IPS-11a (cell line): ENCODE measurements around the gene TMEM198.

Experiments
- H3K4me3 ChIP-seq: one replicate; pipeline ENCODE4 v1.5.1; 2013; ENCODE audit warnings: low read depth, low read length, control low read depth

Gene TMEM198

GRCh38 chr2:219543596-219544358 lies at the start of gene TMEM198, which contains the start of gene CHPF:
Gene TMEM198, plus strand, starts transcription at chr2:219544028. Its CDS starts 700 bp downstream, at chr2:219544728.
Gene CHPF, minus strand, starts transcription at chr2:219543809. Its CDS starts 271 bp downstream, at chr2:219543538.
- H3K4me3 ChIP-seq, result peak within 1 kb of the TSS; percentile 77

DNA sequence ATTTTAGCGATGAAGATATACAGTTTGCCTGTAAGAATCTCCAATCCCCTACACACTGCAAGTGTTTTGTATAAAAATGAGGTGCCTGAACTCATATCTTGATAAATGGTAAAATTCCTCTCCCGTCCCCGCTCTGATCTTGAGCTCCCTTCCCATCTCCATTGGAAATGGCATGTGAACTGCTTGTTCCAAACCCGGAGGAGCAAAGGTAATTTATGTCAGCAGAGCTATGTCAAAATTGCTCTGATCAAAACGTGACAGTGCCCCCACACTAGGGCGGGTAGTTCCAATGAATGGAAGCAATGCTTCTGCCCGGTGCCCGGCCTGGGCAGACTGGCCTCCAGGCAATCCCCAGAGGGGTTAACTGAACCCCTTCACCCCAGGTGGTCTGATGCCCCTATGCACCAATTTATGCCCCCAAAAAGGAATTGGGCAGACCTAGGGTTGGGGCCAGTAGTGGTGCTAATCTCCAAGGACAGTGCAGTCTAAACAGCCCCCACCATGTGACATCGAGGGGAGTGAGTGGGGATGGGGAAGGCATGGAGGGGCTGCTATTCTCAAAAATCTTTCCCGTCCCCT lies 48.8 kb upstream of the TMEM198 start:
- H3K4me3 ChIP-seq, result no peak overlapping the region

GRCh38 chr2:219495531-219496122 lies 48.2 kb upstream of the TMEM198 start:
- H3K4me3 ChIP-seq, result no peak overlapping the region

DNA sequence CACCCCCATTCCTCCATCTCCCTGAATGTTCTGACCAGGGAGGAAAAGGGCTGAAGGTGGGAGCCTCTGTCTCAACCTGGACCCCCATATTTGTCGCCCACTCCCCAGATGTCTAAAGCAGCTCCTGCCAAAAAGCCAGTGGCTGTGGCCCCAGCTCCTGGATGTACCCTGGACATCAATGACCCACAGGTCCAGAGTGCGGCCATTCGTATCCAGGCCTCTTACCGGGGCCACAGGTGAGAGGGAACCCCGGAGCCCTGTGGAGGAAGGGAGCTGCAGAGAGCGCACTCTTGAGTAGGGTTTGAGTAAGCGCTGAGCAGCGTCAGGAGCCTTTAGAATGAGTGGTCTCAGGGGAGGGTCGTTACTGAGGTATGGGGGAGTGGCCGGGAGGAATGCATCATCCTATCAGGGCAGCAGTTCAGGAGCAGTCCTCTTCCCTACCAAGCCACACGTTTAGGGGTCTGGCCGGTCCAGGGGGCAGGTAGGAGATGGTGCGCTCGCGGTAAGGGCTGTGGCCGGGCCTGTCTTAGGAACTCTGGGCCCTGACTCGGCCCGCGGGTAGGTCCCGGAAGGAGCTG lies 47.5 kb upstream of the TMEM198 start:
- no peak overlapping the region for H3K4me3 ChIP-seq

DNA sequence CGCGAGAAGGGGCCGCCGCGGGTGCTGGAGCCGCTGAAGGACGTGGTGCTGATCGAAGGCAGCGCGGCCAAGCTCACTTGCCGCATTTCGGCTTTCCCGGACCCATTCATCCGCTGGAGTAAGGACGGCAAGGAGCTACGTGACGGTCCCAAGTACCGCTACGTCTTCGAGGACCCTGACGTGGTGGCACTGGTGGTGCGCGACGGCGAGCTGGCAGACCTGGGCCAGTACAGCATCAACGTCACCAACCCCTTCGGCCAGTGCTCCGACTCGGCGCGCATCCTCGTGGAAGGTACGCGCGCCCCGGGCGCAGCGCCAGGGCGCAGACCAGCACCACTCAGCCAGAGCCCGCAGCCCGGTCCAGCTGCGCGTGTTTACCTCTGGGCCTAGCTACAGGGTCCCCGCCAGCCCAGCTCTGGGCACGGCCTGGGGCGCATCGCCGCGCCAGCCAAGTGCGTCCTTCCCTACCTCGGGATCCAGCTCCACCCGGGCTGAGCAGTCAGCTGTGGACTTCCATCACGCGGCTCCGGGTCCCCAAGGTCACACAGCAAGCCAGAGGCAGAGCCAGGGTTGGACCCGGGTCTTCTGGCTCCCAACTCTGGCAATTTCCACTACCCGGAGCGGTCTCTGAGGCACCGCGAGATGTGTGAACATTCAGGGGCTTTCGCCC lies 46.9 kb upstream of the TMEM198 start:
- peak overlapping the region; percentile 1 for H3K4me3 ChIP-seq

- peak overlapping the region; percentile 62 for H3K4me3 ChIP-seq
Measured at GRCh38 chr2:219497495-219498279, 46.1 kb upstream of the TMEM198 start.

GRCh38 chr2:219498280-219499057 lies 45.4 kb upstream of the TMEM198 start, which contains the start of gene GMPPA:
Gene GMPPA, plus strand, starts transcription at chr2:219498891. Its CDS starts 1,085 bp downstream, at chr2:219499976.
- peak within 1 kb of the TSS; percentile 63 for H3K4me3 ChIP-seq

GRCh38 chr2:219499058-219499307 lies 44.8 kb upstream of the TMEM198 start:
- peak overlapping the region; percentile 63 for H3K4me3 ChIP-seq

DNA sequence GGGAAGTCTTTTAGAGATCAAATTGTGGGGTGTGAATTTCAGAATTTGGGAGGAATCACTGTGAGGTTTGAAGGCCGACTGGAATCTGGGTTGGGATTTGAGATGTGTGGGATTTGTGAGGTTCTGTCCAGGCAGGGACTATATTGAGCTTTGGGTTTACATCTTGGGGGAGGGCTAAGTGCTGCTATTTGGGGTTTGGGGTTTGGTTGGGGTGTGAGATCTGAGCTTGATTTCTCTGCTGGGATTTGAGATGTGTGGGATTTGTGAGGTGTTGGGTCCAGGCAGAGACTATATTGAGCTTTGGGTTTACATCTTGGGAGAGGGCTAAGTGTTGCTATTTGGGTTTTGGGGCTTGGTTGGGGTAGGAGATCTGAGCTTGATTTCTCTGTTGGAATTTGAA lies 44.3 kb upstream of the TMEM198 start:
- no peak overlapping the region for H3K4me3 ChIP-seq

DNA sequence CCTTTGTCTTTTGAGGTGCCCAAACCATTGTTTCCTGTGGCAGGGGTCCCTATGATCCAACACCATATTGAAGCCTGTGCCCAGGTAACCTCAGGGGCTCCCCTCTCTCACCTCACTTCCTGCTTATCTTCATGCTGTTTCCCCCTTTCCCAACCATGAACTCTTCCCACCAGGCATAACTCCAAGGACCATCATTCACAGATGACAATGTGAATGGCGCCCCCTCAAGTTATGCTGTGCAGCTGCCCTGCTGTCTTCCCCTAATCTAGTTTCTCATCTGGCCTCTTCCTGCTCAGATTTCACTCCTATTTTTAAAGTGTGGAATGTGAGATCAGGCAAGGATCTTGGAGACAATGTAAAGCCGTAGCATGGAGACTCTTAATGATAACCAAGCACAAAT lies 43.7 kb upstream of the TMEM198 start:
- no peak overlapping the region for H3K4me3 ChIP-seq

GRCh38 chr2:219501849-219502248 lies 42.0 kb upstream of the TMEM198 start:
- H3K4me3 ChIP-seq, result no peak overlapping the region

DNA sequence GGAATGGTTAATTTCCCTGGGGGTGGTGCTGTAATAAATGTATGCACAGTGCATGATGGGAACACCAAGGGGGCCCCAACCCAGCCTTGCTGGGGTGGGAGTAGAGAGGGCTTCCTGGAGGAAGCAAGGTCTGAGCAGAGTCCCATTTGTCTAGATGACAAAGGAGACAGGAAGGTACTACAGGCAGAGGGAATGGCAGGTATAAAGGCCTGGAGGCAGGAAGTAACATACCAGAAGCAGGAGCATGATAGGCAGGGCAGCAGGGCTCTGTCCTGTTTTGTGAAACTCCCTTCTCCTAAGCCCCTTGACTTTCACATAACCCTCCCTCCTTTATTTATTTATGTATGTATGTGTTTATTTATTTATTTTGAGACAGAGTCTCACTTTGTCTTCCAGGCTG lies 41.2 kb upstream of the TMEM198 start:
- no peak overlapping the region for H3K4me3 ChIP-seq

DNA sequence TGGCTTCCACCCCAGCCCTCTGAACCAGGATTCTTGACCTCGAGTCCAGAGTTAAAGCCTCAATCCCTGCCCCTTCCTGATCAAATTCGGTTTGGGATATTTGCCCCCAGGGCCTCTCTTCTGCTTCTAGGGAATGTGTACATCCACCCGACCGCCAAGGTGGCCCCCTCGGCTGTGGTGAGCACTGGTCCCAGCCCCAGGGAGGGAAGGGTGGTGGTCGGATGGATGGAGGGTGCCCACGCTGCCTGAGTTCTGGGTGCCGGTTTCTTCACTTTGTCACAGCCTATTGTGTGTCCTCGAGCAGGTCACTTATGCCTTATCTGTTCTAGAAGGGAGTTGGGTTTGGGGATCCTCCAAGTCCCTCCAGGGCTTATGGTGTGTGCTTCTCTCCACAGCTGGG lies 38.2 kb upstream of the TMEM198 start:
- H3K4me3 ChIP-seq, result no peak overlapping the region

DNA sequence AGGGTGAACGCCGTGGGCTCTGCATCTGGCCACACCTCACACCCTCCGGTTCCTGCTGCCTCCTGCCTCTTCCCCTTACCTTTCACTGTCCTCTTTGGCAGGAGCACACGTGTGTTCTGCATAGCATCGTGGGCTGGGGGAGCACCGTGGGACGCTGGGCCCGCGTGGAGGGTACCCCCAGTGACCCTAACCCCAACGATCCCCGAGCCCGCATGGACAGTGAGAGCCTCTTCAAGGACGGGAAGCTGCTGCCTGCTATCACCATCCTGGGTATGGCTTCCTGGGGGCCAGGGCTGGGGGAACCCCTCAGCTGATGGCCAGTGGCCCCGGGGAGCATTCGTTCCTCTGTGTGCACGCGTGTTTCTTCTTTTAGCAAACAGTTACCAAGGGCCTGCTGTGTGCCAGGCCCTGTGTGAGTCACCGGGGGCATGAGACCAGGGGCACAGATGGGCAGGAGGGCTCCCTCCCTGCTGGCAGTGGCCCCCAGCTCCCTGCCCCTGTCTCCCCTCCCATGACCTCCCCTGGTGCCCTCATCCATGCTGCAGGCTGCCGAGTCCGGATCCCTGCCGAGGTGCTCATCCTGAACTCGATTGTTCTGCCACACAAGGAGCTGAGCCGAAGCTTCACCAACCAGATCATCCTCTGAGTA lies 37.6 kb upstream of the TMEM198 start:
- H3K4me3 ChIP-seq, result no peak overlapping the region

DNA sequence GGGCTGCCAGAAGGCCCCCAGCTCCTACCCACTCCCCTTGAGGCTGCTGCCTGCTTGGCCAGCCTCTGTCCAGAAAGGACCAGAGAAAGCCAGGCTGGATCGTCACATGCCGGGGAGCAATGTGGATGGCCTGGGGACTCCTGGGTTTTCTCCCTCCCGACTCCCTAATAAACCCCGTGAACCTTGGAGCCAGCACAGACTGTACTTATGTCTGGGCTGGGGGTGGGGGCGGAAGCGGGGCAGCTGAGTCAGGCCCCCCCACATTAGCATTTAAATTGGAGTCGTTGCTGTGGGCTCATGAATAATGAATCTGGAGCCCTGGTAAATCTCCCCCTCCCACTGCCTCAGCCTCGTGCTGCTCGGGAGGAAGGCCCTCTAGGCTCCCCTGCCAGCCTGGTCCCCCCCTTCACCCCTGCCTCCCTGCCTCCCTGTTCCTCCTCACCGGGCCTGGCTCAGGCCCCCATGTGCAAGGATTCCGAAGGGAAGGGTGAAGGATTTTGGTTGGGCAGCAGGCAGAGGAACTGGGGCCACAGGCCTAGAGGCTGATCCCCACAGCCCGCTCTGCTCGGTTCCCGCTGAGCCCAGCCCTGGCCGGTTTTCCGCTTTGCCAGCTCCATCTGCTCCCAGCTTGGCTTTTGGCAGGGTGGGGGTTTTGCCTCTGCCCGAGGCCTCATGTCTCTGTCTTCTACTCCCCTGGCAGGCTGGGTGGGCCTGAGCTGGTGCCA lies 36.9 kb upstream of the TMEM198 start:
- no peak overlapping the region for H3K4me3 ChIP-seq

- H3K4me3 ChIP-seq, result no peak overlapping the region
Measured at GRCh38 chr2:219507581-219508443, 36.0 kb upstream of the TMEM198 start.

- no peak overlapping the region for H3K4me3 ChIP-seq
Measured at GRCh38 chr2:219508444-219508734, 35.4 kb upstream of the TMEM198 start.
